Forelimb muscle (tissue), 1 donor: ENCODE data around the gene COX20. TPM values are rescaled to one million over a fixed set of nuclear protein-coding genes. Genes with fewer than 3 reads are reported as not detected.
"Not testable (repeated sequence)": the region's sequence is repeated elsewhere in the genome, so short reads cannot be mapped to it uniquely, and the experiment has no call there.

Experiments used
- DNase-seq: peaks from one replicate; pipeline ENCODE4 v3.0.0-alpha.2; 2013; ENCODE audit warnings: low read depth
- polyA plus RNA-seq: library from polyadenylated mRNA; unstranded; fragments of 120-200 nt; gene quantifications from one replicate; pipeline ENCODE4 v1.2.1, GENCODE V29; 2013; ENCODE audit not compliant: insufficient read length

COX20 gene, protein sequence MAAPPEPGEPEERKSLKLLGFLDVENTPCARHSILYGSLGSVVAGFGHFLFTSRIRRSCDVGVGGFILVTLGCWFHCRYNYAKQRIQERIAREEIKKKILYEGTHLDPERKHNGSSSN
- polyA plus RNA-seq: 44.8 TPM

DNA sequence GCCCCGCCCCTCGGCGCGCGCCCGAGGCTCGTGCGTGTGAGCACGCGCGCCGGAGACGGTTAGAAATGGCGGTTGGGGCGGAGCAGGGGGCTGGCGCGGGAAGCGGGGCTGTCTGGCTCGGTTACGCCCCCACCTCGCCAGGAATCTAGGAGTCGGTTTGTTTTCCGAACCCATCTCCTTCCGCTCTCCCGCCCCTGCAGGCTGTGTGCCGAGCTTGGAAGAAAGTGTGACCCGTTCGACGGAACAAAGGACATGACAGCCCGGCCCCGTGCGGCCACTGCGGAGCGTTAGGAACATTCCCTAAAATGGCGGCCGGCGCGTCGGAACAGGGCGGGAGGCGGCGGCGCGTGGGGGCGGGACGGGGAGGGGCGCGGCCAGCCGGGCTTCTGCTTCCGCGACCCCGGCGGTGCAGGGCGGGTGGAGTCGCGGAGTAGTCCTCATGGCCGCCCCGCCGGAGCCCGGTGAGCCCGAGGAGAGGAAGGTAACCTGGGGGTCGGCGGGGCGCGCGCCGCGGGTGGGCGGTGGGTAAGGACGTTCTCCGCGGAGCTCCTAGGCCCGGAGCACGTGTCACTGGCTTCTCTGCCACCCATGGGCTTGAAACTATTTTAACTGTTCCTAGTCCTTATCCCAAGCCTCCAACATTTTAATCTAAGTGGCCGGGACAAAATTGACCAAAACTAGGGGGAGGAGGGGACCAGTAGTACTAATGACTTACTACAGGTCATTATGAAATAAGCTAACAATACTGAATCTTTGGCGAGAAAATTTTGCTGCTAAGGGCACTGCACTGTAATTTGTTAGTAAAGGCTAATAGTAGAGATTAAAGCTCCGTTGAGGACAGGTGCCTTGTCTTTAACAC is at the start of gene COX20:
Gene COX20, plus strand, starts transcription at position 383 of the 859 bp plus-strand sequence. Its CDS starts 57 bp downstream, at position 440.
- DNase-seq: peak; percentile 82

DNA sequence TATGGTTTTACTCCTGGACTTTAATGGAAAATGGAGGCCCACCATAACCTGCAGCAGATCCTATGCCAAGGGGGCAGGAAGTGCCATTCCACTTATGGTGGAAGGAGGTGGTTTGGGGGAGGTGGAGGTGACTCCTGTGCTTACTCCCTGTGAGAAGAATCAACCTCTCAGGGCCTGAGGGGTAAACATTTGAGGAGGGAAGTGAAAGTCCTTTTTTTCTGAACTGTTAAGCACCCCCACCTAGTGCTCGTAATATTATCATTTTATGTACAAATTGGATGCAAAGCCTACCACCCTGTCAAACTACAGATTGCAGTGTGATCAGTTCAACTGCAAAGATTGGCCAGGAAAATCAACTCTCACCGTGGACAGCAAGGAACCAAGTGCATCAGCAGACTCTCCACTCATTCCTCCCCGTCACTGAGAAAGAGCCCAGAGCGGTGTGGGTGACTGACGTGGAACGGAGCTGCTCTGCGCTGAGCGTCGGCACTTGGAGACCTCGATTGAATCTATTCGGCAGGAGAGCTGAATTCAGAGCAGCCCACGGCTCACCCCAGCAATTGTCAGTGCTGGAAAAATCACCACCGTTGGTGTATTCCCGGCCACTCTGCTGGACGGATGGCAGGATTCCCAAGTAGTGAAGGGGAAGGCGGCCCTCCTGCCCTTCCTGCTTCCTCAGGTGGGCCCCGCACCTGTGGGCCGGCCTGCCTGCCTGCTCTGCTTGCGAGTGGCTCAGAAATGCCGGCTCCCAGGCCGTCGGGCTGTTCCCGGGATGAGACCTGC is 46.8 kb upstream of the COX20 start:
- no peak for DNase-seq

DNA sequence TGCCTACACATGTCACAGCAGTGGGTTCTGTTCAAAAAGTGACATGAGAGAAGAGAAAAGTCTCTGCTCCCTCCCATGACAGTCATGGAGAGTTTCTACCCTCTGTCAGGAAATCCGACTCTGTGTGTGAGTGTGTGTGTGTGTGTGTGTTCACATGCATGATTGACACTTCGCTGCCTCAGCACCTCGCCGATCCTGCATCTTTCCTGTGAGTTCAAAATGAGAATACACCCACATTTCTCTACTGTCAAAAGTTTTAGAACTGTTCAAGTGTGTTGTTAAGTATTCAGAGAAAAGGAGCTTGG is 46.2 kb upstream of the COX20 start:
- no peak for DNase-seq

DNA sequence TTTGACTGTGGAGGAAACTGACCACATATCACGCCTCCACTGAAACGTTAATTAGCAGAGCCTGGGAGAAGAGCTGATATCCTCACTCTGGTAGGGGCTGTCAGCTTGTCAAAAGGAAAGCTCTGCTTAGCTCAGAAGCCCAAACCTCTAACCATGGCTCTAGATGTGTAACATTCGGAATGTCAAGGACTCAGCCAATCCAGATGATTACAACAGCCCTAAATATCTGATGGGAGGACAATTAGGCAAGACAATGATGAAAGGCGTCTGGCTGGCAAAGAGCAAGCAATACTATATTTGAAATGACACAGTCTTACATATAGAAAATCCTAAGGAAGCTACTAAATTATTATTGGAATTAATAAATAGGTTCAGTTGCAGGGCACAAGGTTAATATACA is 45.7 kb upstream of the COX20 start:
- no peak for DNase-seq

DNA sequence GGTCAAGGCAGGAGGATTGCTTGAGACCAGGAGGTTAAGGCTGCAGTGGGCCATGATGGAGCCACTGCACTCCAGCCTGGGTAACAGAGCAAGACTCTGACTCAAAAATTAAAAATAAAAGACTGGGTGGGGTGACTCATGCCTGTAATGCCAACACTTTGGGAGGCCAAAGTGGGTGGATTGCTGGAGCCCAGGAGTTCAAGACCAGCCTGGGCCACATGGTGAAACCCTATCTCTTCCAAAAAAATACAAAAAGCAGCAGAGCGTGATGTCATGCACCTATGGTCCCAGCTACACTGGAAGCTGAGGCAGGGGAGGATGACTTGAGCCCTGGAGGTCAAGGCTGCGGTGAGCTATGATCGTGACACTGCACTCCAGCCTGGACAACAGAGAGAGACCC is 44.4 kb upstream of the COX20 start:
- no peak for DNase-seq

DNA sequence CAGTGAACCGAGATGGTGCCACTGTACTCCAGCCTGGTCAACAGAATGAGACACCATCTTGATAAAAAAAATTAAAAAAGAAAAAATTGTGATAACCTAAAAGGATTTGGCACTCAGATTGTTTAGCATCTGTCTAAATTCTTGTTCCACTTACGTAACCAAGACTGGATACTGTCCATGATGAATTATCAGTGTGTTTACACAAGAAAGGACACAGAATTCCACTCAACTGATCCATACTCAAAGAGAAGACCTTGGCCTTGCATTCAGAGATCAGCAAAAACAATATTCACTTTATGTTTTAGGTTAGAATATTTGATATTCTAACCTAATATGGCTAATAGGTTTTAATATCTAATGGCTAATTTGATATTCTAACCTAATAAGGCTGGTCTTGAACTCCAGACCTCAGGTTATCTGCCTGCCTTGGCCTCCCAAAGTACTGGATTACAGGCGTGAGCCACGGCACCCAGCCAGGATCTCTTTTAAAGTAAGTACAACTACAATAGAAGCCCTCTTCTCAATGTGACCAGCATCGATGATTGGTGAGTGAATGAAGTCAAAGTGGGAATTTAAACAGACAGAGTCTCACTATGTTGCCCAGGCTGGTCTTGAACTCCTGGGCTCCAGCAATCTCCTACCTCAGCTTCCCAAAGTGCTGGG is 43.1 kb upstream of the COX20 start:
- DNase-seq: no peak

DNA sequence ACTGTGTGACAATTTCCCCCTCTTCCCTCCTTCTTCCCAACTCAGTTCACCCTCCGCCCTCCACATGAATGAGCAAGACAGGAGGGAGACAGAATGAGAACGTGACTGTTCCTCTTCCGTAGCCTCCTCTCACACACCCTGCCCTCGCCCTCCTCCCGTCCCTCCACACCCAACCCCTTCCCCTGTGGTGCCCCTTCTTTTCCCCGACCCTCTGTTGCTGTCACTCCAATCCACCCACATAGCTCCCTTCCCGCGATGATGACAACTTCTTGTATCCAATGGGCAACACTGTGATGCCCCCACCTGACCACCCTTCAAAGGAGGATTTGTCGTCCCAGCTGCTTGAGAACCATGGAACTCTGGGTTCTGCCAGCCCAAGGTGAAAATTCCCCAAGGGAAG is 41.4 kb upstream of the COX20 start:
- DNase-seq: no peak

DNA sequence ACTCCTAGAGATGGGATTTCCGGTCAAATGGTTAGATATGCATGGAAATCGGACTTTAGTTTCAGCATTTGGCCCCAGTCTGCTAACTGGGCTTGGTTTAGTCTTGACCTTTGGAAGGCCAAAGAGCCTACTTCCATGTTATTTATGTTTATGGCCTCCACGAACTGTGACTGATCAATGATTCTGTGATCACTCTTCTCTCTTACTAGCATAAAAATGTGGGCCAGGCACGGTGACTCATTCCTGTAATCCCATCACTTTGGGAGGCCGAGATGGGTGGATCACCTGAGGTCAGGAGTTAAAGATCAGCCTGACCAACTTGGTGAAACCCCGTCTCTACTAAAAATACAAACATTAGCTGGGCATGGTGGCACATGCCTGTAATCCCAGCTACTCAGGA is 40.9 kb upstream of the COX20 start:
- not testable (repeated sequence) for DNase-seq

DNA sequence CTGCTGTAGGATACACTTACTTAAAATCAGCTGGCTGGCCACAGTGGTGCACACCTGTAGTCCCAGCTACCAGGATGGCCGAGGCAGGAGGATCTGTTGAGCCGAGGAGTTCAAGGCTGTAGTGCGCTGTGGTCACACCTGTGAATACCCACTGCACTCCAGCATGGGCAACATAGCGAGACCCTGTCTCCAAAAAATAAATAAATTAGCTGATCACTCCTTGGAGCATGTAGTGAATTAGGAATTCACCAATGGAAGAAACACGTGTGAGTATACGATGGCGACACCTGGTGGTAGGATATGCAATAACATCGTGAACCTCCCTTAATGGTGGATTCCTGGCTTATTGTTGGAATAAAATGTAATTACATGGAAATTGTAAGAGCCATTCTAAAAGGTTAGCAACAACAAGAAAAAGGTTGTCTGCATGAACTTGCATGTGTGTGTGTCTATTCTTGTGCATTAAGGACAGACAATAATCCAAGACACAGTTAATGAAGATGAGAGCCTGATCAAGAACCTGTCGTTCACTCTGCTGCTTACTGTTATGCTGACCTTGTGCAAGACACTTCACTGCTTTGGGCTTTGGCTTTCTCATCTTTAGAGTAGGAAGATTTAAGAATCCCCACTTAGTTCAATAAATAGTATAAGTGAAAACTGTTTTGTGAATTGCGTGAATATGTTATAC is 38.6 kb upstream of the COX20 start:
- peak; percentile 47 for DNase-seq

DNA sequence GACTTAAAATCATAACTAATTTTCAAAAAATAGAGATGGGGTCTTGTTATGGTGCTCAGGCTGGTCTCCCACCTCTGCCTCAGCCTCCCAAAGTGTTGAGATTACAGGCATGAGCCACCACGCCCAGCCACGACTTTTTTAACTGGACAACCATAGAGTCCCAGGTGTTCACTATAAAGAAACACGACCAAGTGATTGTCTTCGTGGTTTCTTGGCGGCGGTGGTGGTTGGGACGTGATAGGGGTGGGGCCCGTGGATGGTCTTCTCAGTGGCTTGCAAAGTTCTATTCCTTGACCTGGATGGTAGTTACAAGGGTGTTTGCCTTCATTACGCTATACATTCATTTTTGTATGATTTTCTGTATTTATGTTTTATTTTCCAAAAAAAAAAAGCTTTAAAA is 34.6 kb upstream of the COX20 start:
- no peak for DNase-seq

DNA sequence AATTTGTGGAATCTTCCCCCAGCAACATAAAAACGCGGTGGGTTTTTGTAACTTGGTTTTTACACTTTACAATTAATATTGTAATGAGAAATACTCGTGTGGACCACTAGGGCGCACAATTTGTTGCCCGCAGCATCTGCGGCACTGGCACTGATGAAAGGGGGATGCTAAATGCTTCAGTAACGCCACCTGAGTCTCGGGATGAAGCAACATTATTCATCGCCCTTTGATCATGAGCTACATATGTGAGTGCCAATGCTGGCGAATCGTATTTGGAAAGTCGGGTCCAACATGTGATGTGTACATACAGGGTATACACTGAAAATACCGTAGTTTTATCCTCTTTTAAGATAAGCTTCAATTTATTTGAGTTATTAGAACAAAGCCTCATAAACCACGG is 34.2 kb upstream of the COX20 start:
- no peak for DNase-seq

DNA sequence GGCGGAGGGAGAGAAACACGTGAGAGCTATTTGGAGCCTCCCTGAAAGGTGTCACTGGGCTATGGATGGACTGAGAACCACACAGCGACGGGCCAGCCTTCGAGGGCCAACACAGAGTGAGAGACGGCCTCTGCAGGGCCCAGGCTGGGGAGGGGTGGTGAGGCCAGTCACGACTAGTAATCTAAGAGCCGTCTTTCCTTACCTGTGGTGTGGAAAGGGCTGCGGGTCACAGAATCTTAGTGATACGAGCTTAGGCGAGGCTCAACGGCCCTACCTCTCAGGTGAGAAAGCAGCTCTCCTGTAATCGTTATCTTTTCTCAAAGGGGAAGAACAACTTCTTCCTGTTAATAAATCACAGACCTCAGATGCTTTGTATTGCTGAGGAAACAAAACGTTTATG is 33.4 kb upstream of the COX20 start:
- DNase-seq: no peak

DNA sequence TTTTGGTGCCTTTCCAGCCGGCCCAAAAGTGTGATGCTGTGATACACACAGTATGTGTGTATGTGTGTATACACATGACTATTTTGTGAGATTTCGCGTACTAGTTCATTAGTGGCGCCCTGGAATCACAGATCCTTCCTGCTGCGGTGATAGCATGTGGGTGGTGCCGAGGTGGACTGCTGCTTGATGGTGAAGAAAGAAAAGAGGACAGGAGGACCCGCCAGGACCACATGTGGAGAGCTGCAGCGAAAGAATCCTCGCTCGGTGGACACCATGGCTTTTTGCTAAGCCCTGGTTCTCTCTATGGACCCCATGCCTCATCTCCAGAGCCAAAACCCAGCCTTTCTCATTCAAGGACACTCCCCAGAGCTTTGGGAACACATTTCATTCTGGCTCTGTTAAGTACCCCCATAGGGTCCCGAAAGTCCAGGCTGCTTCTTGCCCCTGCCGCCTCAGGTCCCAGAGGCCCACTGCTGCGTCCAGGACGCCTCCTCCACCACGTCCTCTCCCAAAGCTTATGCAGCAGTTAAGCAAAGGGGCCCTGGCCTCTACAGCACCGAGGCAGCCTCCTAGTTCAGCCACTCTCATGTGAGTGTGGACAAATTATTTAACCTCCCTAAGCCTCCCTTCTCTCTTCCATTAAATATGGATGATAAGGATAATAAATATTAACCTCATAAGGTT is 32.8 kb upstream of the COX20 start:
- DNase-seq: no peak

DNA sequence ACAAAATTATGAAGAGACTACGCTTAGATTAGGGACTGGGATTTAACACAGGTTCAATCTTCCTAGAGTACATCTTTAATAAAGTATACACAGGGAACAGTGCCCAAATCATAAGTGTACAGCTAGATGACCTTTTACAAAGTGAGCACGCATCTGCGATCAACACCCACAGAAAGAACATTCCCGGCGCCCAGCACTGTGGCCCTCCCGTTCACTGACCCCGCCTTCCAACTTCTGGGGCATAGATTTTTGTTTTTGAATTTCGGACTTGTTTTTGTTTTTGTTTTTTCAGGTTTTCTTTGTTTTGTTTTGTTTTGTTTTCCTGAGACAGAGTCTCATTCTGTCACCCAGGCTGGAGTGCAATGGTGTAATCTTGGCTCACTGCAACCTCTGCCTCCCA is 30.6 kb upstream of the COX20 start:
- DNase-seq: no peak

DNA sequence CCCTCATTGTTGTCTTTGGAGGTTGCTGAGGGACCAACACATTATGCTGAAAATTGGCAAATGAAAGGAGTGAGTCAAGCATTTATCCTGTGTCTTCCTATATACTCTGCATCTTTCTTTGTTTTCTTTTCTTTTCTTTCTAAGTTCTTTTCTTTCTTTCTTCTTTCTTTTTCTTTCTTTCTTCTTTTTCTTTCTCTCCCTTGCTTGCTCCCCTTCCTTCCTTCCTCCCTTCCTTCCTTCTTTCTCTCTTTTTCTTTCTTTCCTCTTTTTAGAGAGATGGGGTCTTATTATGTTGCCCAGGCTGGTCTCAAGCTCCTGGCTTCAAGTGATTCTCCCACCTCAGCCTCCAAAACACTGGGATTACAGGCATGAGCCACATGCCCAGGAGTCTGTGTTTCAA is 28.3 kb upstream of the COX20 start:
- DNase-seq: no peak

DNA sequence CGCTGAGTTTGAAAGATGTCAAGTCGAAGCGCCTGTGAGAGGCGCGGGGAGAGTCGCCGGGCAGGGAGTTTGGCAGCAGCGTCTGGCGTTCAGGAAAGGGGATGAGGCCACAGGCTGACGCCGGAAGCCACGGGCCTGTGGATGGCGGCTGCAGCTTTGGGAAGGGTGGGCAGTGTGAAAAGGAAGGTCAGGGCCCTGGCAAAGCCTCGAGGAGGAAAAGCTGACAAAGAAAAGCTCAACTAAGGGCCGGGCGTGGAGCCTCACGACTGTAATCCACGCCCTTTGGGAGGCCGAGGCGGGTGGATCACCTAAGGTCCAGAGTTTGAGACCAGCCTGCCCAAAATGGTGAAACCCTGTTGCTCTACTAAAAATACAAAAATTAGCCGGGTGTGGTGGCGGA is 25.2 kb upstream of the COX20 start:
- no peak for DNase-seq

DNA sequence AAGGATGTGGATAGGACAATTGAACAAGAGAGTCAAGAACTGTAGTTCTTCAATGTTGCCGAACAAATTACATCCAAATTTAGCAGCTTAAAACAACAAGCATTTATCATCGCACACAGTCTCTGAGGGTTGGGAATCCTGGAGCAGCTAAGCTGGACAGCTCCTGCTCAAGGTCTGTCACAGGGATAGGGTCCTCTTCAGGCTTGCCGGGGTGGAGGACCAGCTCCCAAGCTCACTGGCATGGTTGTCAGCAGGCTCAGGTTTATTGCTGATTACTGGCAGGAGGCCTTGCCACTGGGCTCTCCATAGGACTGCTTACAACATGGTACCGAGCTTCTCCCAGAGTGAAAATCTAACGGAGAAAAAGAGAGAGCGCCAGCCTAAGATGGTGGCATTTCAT is 22.1 kb upstream of the COX20 start:
- DNase-seq: no peak

DNA sequence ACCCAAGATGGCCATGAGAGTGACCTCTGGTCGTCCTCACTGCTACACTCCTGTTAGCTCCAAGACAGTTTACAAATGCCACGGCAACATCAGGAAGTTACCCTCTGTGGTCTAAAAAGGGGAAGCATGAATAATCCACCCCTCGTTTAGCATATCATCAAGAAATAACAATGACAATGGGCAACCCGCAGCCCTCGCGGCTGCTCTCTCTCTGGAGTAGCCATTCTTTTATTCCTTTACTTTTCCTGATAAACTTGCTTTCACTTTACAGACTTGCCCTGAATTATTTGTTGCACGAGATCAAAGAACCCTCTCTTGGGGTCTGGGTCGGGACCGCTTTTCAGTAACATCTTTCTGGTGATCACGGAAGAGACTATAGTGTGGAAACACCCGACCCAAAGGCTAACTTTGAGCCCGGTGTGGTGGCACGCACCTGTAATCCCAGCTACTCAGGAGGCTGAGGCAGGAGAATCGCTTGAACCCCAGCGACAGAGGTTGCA is 19.8 kb upstream of the COX20 start:
- no peak for DNase-seq

DNA sequence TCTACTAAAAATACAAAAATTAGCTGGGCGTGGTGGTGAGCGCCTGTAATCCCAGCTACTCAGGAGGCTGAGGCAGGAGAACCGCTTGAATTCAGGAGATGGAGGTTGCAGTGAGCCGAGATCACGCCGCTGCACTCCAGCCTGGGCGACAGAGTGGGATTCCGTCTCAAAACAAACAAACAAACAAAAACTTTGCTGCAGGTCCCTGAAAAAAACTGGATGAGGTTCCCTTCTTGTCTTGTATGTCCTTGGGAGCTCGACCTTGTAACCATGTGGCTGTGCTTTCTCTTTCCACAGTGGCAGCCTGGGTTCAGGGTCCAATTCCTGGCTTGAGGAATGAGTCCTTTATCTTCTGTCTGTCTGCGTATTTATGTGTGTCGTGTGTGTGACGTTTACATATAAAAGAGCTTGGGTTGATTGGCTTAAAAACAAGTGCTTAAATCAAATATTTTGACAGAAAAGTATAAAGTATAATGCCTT is 18.0 kb upstream of the COX20 start:
- no peak for DNase-seq

DNA sequence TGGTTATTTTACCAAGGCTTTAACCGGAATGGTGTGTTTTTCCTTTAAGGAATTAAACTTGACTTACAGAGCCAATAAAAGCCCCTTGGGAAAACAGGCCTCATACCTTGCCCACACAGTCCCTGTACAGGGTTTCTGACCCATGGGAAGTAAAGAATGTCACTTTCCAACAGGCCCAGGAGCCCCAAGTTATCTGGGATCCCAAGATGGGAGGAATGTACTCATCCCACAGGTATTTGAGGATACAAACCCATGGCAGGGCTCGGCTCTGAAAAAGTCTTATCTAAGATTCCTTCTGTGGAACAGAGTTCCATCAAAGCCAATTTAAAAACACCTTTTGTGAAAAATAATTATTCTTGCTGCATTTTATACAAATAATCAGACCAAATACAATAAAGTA is 15.3 kb upstream of the COX20 start:
- DNase-seq: no peak

DNA sequence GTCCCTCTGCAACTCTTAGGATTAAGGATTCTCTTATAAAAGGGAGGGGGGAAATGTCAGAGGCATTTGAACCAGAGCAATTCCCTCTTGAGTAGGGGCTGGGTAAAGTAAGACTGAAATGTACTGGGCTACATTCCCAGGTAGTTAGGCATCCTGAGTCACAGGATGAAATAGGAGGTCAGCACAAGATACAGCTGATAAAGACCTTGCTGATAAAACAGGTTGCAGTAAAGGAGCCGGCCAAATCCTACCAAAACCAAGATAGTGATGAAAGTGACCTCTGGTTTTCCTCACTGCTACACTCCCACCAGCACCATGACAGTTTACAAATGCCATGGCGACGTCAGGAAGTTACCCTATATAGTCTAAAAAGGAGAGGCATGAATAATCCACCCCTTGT is 14.3 kb upstream of the COX20 start:
- DNase-seq: no peak
